Vagina (tissue), 2 donors: ENCODE results near the gene MTPN. TPM values are rescaled to one million over a fixed set of nuclear protein-coding genes. Genes with fewer than 3 reads are reported as not detected.

ENCODE experiments used
- DNase-seq, 2 donors: peaks; one replicate each; pipeline ENCODE4 v3.0.0-alpha.2; 2017; ENCODE audit errors: extremely low spot score in 2 of 2
- H3K27ac ChIP-seq: fragments of 200-600 bp; sonication (generic); one replicate; pipeline ENCODE4 v1.5.1; 2019
- H3K27me3 ChIP-seq: fragments of 200-600 bp; sonication (generic); one replicate; pipeline ENCODE4 v1.5.1; 2019
- H3K36me3 ChIP-seq, 2 donors: fragments of 200-600 bp; sonication (generic); one replicate each; pipeline ENCODE4 v1.5.1; 2017 to 2019
- H3K4me1 ChIP-seq: fragments of 200-600 bp; sonication (generic); one replicate; pipeline ENCODE4 v1.5.1; 2019
- H3K4me3 ChIP-seq, 2 donors: fragments of 200-600 bp; sonication (generic); 1 replicate in 1 of 2; 2 replicates in 1 of 2; pipeline ENCODE4 v1.5.1; 2016 to 2019
- H3K9me3 ChIP-seq: fragments of 200-600 bp; sonication (generic); one replicate; pipeline ENCODE4 v1.5.1; 2019
- CTCF ChIP-seq, 3 experiments: fragments of 450-650 bp in 2 of 3; fragments of 200-600 bp in 1 of 3; sonication (generic) in 1 of 3; IDR thresholded peaks; one replicate each; pipeline ENCODE4 v1.5.1; 2017 to 2019; ENCODE audit warnings: antibody characterized with exemption in 3 of 3, mild to moderate bottlenecking in 2 of 3, moderate library complexity in 2 of 3
- POLR2A ChIP-seq, 2 donors: fragments of 450-650 bp; IDR thresholded peaks; one replicate each; pipeline ENCODE4 v1.6.1; 2017; ENCODE audit warnings: antibody characterized with exemption in 2 of 2, mild to moderate bottlenecking in 2 of 2, moderate library complexity in 2 of 2
- POLR2AphosphoS5 ChIP-seq, 2 donors: sonication (generic); formaldehyde crosslinking; IDR thresholded peaks; one replicate each; pipeline ENCODE4 v1.9.0; 2017; ENCODE audit warnings: antibody characterized with exemption in 2 of 2, mild to moderate bottlenecking in 2 of 2, low read depth in 1 of 2; ENCODE audit not compliant: insufficient read depth in 1 of 2
- intact Hi-C: fragments of 100-400 bp; cut with DNase I; formaldehyde crosslinking; loops from one replicate; pipeline ENCODE4 v1.15.1; 2023
- total RNA-seq: library from RNA; depleted of rRNA; stranded (reverse); fragments of >200 nt; gene quantifications from one replicate; pipeline ENCODE4 v1.2.3, GENCODE V29; 2016

Gene MTPN
- total RNA-seq, 1 donor from 2014 or later = 55.7 TPM

- Histone ChIP-seq H3K4me3 (no peak overlapping the region), H3K9me3 (no peaks in the 10 kb centered on the region), H3K27ac (no peak overlapping the region), H3K4me1 (peaks cover 39% of the 10 kb centered on the region), H3K36me3 (peaks cover 0 to 3% of the 10 kb centered on the region in 2 donors), H3K27me3 (no peaks in the 10 kb centered on the region)
- no peak for DNase-seq
- TF ChIP-seq POLR2A (IDR thresholded peaks at IDR 0.05) = no peak
- no peak for TF ChIP-seq POLR2AphosphoS5 (IDR thresholded peaks at IDR 0.05; ENCODE audit: insufficient read depth in 1 of 2, low read depth in 1 of 2)
- no peak for TF ChIP-seq CTCF (IDR thresholded peaks at IDR 0.05)
- intact Hi-C loops = no loop called here
Observed at GRCh38 chr7:135934651-135935050, 42.5 kb downstream of the MTPN start.

- Histone ChIP-seq H3K4me3 (no peak overlapping the region), H3K27me3 (no peaks in the 10 kb centered on the region), H3K36me3 (peaks cover 0 to 11% of the 10 kb centered on the region in 2 donors), H3K9me3 (no peaks in the 10 kb centered on the region), H3K27ac (no peak overlapping the region), H3K4me1 (peaks cover 31% of the 10 kb centered on the region)
- intact Hi-C loops = no loop called here
- no peak for DNase-seq
- TF ChIP-seq POLR2AphosphoS5 (IDR thresholded peaks at IDR 0.05; ENCODE audit: insufficient read depth in 1 of 2, low read depth in 1 of 2) (no peak), POLR2A (IDR thresholded peaks at IDR 0.05) (no peak), CTCF (IDR thresholded peaks at IDR 0.05) (no peak)
Observed at GRCh38 chr7:135933509-135934188, 43.5 kb downstream of the MTPN start.

GRCh38 chr7:135932131-135932530 lies 45.0 kb downstream of the MTPN start:
- H3K9me3 ChIP-seq = no peaks in the 10 kb centered on the region
- intact Hi-C loops = no loop called here
- TF ChIP-seq CTCF (IDR thresholded peaks at IDR 0.05) (no peak), POLR2AphosphoS5 (IDR thresholded peaks at IDR 0.05; ENCODE audit: insufficient read depth in 1 of 2, low read depth in 1 of 2) (no peak), POLR2A (IDR thresholded peaks at IDR 0.05) (no peak)
- no peak for DNase-seq
- peaks cover 17% of the 10 kb centered on the region for H3K4me1 ChIP-seq
- no peak overlapping the region for H3K27ac ChIP-seq
- no peak overlapping the region for H3K4me3 ChIP-seq
- H3K36me3 ChIP-seq = peaks cover 0 to 11% of the 10 kb centered on the region in 2 donors
- H3K27me3 ChIP-seq = no peaks in the 10 kb centered on the region

GRCh38 chr7:135930565-135931461 lies 46.3 kb downstream of the MTPN start:
- H3K4me3 ChIP-seq = no peak overlapping the region
- DNase-seq = no peak
- H3K4me1 ChIP-seq = peaks cover 9% of the 10 kb centered on the region
- no peaks in the 10 kb centered on the region for H3K9me3 ChIP-seq
- TF ChIP-seq POLR2AphosphoS5 (IDR thresholded peaks at IDR 0.05; ENCODE audit: insufficient read depth in 1 of 2, low read depth in 1 of 2) (no peak), CTCF (IDR thresholded peaks at IDR 0.05) (no peak), POLR2A (IDR thresholded peaks at IDR 0.05) (no peak)
- no peaks in the 10 kb centered on the region for H3K27me3 ChIP-seq
- peaks cover 0 to 11% of the 10 kb centered on the region in 2 donors for H3K36me3 ChIP-seq
- intact Hi-C loops = no loop called here
- H3K27ac ChIP-seq = no peak overlapping the region
